A549 treated with Hydrocortisone at 1 μM for 4 hours (cell line): Measurements from ENCODE around the gene RHAG. TPM values are rescaled to one million over a fixed set of nuclear protein-coding genes. Genes with fewer than 3 reads are reported as not detected.

Experiments used
- total RNA-seq: library from RNA; stranded (reverse); fragments of 200-300 nt; extraction: Qiagen RNA extraction; gene quantifications from 5 replicates; pipeline ENCODE4 v1.2.3, GENCODE V29; 2022

RHAG gene
- total RNA-seq, result not detected in 5 replicates

DNA sequence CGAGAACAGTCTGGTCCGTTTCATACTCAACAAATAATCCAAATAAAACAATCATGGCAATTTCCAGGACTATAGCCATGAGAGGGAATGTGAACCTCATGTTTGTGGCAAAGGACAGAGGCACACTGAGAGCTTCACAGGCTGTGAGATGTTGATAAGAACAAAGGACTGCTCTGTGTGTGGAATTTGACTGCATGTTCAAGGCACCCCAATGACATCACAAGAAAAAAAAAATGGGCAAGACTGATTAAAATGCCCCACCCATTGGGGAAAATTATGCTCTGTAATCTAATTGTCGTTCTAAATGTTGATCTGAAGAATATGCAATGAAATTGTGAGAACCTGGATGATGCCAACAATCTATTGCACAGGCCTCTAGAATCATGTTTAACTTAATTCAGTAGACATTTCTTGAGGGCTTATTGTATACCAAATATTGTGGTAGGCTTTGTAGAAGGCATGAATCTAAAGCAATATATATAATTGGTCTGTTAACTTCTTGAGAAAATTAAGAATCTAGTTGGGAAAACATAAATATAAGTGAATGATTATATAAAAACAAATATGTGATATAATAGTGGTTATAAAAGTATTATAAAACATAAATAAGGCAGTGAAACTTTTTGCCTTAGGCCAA lies at the start of gene RHAG:
TSS of gene RHAG (minus strand) at position 127 of the 637 bp plus-strand sequence. CDS start at position 100, 27 bp downstream.

Other genes starting within 250 kb of the RHAG start
- gene MMUT, start 173.6 kb downstream of the RHAG start, total RNA-seq, result 5.4 to 8.3 TPM (median 6.6 TPM) in 5 replicates
- gene CENPQ, start 173.5 kb downstream of the RHAG start, total RNA-seq, result 5.6 to 7.6 TPM (median 7.1 TPM) in 5 replicates
- not detected in 5 replicates for gene GLYATL3, start 136.9 kb downstream of the RHAG start, total RNA-seq
- 7.8 to 10.1 TPM (median 9.2 TPM) in 5 replicates for gene C6orf141, start 86.2 kb downstream of the RHAG start, total RNA-seq
- not detected in 5 replicates for gene CRISP2, start 76.7 kb upstream of the RHAG start, total RNA-seq
- not detected in 5 replicates for gene CRISP3, start 107.5 kb upstream of the RHAG start, total RNA-seq
- not detected in 5 replicates for gene PGK2, start 150.4 kb upstream of the RHAG start, total RNA-seq
- gene CRISP1, start 229.7 kb upstream of the RHAG start, total RNA-seq, result not detected in 5 replicates